Ascending aorta (tissue), 2 donors: ENCODE results near the gene CFP. TPM values are rescaled to one million over a fixed set of nuclear protein-coding genes. Genes with fewer than 3 reads are reported as not detected.

ENCODE experiments used
- DNase-seq, 2 donors: peaks; one replicate each; pipeline ENCODE4 v3.0.0-alpha.2; 2019; ENCODE audit warnings: low spot score in 2 of 2
- H3K27ac ChIP-seq, 2 donors: fragments of 200-600 bp; sonication (generic); one replicate each; pipeline ENCODE4 v1.5.1; 2016 to 2017; ENCODE audit warnings: mild to moderate bottlenecking in 1 of 2
- H3K27me3 ChIP-seq: fragments of 200-600 bp; sonication (generic); one replicate; pipeline ENCODE4 v1.5.1; 2017
- H3K36me3 ChIP-seq, 2 donors: fragments of 200-600 bp; sonication (generic); one replicate each; pipeline ENCODE4 v1.5.1; 2016
- H3K4me1 ChIP-seq, 2 donors: fragments of 200-600 bp; sonication (generic); one replicate each; pipeline ENCODE4 v1.5.1; 2016 to 2017; ENCODE audit warnings: mild to moderate bottlenecking in 1 of 2
- H3K4me3 ChIP-seq, 2 donors: fragments of 200-600 bp; sonication (generic); one replicate each; pipeline ENCODE4 v1.5.1; 2016 to 2017; ENCODE audit warnings: mild to moderate bottlenecking in 1 of 2
- H3K9me3 ChIP-seq, 2 donors: fragments of 200-600 bp; sonication (generic); one replicate each; pipeline ENCODE4 v1.5.1; 2016
- intact Hi-C: fragments of 100-400 bp; cut with DNase I; formaldehyde crosslinking; loops from one replicate; pipeline ENCODE4 v1.15.1; 2023
- total RNA-seq: library from RNA; depleted of rRNA; stranded (reverse); fragments of >200 nt; gene quantifications from one replicate; pipeline ENCODE4 v1.1.0, GENCODE V29; 2016
- TF ChIP-seq, protein P1 (sequence below), 3 experiments: fragments of 200-600 bp in 2 of 3; fragments of 450-650 bp in 1 of 3; sonication (generic) in 2 of 3; IDR thresholded peaks; one replicate each; pipeline ENCODE4 v1.5.1; 2016 to 2019; ENCODE audit warnings: antibody characterized with exemption in 3 of 3, mild to moderate bottlenecking in 1 of 3, moderate library complexity in 1 of 3

Gene CFP
- total RNA-seq, 1 donor from 2014 or later = 25.4 TPM

DNA sequence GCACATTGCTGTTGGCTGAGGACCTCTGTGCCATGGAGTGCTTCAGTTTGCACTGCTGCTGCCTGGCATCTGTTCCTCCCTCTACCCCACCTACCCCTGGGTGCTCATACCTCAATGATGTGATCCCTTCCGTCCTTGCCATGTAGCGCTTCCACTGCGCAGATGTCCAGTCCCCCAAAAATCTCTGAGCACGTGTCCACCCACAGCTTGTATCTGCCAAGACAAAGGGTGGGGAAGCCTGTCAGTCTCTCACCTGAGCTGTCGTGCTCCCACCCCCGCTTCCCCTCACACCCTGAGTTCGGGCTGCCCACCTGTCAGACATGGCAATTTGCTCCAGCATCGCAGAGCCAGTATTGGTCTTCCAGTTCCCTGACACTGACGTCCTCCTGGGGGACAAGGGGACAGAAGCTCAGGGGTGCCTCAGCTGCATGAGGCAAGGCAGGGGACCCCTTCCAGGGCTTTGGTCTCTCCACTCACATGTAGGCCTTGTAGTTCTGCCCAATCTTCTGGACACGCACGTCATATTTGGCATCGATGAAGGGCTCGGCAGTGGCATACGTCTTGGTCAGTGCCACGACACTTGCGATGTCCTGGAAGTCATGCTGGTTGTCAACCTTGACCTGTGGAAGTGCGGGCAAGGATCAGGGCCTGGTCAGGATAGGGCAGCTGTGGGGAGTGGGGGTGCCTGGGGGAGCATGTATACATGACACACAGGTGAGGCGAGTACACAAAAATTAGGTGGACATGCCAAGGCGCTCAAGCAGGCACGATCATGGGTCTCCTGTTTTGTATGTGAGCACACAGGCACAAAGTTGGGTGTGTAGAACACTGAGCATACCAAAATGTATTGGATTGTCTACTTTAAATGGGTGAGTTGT, 53.5 kb downstream of the CFP start:
- Histone ChIP-seq H3K4me3 (no peak overlapping the region), H3K4me1 (peaks cover 0 to 7% of the 10 kb centered on the region in 2 donors), H3K9me3 (no peaks in the 10 kb centered on the region), H3K27ac (no peak overlapping the region), H3K36me3 (peaks cover 0 to 6% of the 10 kb centered on the region in 2 donors), H3K27me3 (no peaks in the 10 kb centered on the region)
- DNase-seq = peak in 1 of 2 donors; percentile 56
- TF ChIP-seq, protein P1, sequence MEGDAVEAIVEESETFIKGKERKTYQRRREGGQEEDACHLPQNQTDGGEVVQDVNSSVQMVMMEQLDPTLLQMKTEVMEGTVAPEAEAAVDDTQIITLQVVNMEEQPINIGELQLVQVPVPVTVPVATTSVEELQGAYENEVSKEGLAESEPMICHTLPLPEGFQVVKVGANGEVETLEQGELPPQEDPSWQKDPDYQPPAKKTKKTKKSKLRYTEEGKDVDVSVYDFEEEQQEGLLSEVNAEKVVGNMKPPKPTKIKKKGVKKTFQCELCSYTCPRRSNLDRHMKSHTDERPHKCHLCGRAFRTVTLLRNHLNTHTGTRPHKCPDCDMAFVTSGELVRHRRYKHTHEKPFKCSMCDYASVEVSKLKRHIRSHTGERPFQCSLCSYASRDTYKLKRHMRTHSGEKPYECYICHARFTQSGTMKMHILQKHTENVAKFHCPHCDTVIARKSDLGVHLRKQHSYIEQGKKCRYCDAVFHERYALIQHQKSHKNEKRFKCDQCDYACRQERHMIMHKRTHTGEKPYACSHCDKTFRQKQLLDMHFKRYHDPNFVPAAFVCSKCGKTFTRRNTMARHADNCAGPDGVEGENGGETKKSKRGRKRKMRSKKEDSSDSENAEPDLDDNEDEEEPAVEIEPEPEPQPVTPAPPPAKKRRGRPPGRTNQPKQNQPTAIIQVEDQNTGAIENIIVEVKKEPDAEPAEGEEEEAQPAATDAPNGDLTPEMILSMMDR (IDR thresholded peaks at IDR 0.05) = no peak
- intact Hi-C loops = no loop called here

DNA sequence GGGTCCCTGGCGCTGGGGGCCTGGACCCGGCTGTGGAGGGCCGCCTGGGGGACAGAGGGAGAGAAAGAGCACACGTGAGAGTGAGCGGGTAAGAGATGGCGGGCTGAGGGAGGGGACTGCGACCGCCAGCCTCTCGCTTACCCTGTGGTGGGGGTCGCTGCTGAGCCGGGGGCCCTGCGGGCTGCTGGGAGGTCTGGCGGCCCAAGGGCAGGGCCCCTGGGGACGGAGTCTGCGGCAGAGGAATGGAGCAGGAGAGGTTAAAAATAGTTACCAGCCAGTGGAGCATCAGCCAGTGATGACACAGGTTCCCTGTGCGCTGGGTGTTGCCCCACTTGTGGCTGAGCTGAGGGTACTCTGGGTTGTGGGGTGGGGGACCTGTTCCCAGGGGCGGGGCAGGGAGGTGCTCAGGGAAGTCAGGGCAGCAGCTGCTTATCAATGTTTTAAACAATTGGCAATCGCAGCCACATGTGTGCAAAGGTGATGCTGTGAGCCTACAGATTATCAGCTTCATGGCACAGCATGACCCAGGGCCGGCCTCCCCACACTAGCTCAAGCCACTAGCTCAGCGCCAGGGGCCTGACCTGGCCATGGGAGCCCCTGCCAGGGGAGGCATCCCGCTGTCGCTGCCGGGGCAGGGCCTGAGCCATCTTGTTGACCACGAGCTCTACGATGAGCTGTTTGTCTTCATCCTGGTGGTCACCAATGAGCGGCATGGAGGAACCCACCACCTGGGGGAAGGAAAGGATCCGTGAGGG, 55.0 kb downstream of the CFP start:
- H3K9me3 ChIP-seq = no peaks in the 10 kb centered on the region
- peak overlapping the region; percentile 59 to 64 for H3K27ac ChIP-seq
- TF ChIP-seq, protein P1 (IDR thresholded peaks at IDR 0.05) = no peak
- H3K36me3 ChIP-seq = peaks cover 0 to 7% of the 10 kb centered on the region in 2 donors
- intact Hi-C loops = no loop called here
- H3K4me3 ChIP-seq = peak overlapping the region; percentile 39 to 48
- peaks cover 0 to 7% of the 10 kb centered on the region in 2 donors for H3K4me1 ChIP-seq
- no peak for DNase-seq
- no peaks in the 10 kb centered on the region for H3K27me3 ChIP-seq

DNA sequence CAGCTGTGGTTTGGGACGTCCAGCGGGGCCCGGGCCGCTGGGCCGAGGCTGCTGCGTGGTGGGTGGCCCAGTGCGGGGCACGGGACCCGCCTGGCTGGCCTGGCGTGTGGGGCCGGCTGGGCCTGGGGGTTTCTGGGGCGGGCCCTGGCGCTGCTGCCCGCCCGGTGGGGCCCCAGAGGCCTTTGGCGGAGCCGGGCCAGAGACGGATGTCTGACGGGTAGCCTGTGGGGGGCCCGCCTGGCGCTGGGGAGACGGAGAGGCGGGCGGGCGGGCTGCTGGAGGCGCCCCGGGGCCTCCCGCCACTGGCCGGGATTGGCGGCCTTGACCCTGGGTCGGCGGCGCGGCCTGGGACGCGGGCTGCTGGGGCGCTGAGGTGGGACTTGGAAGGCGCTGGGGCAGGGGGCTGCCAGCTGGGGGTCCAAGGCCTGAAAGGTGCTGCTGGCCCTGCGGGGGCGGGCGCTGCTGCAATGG, 55.6 kb downstream of the CFP start:
- Histone ChIP-seq H3K36me3 (peaks cover 0 to 14% of the 10 kb centered on the region in 2 donors), H3K27me3 (no peaks in the 10 kb centered on the region), H3K4me1 (peaks cover 0 to 7% of the 10 kb centered on the region in 2 donors), H3K27ac (peak overlapping the region; percentile 59 to 64), H3K9me3 (no peaks in the 10 kb centered on the region), H3K4me3 (peak overlapping the region; percentile 39 to 48)
- TF ChIP-seq, protein P1 (IDR thresholded peaks at IDR 0.05) = no peak
- no peak for DNase-seq
- intact Hi-C loops = no loop called here

DNA sequence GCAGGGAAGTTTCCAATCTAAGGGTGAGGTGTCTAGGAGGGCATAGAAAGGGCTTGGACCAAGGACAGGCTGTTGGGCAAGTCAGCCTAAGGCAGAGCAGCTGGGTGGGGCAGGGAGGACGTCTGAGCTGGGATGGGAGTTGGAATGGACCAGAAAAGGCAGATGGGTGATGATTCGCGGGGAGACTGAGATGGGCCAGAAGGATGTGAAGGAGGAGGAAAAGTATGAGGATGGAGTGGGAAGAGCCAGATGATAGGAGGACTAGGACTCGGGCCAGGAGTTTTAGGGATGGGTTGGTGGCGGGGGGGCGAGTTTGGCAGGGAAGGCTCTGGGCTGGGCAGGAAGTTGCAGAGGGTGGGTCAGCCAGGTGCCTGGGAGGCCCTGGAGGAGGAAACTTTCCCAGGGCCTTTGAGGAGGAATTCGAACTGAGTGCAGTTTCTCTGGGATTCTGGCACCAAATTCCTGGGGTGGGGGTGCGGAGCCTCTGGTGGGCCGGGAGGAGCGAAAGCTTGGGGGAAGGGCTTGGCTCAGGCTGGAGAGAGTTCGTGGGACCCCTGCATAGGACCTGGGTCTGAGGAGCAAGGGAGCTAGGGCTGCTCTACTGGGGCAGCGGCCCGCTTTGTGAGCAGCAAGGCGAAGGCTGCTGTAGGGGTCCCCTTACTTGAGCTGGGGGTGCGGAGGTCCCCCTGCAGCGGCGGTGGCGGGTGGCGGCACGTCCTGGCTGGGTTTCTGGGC, 56.2 kb downstream of the CFP start:
- H3K27me3 ChIP-seq = no peaks in the 10 kb centered on the region
- H3K4me3 ChIP-seq = peak overlapping the region; percentile 39 to 48
- TF ChIP-seq, protein P1 (IDR thresholded peaks at IDR 0.05) = no peak
- peak in 1 of 2 donors; percentile 62 for DNase-seq
- H3K9me3 ChIP-seq = no peaks in the 10 kb centered on the region
- intact Hi-C loops = no loop called here
- H3K36me3 ChIP-seq = peaks cover 0 to 18% of the 10 kb centered on the region in 2 donors
- peaks cover 0 to 7% of the 10 kb centered on the region in 2 donors for H3K4me1 ChIP-seq
- H3K27ac ChIP-seq = peak overlapping the region; percentile 59 to 64

Other genes starting within 250 kb of the CFP start
- gene ZNF41, start 146.7 kb downstream of the CFP start, total RNA-seq = 2.7 TPM
- gene ARAF, start 68.7 kb downstream of the CFP start, total RNA-seq = 56.1 TPM
- gene TIMP1, start 47.5 kb downstream of the CFP start, total RNA-seq = 1,308 TPM
- 5.7 TPM for gene SYN1, start 10.1 kb downstream of the CFP start, total RNA-seq
- 146 TPM for gene ELK1, start 20.6 kb upstream of the CFP start, total RNA-seq
- 63.6 TPM for gene UXT, start 29.2 kb upstream of the CFP start, total RNA-seq
- gene ZNF81, start 207.0 kb upstream of the CFP start, total RNA-seq = 2.8 TPM